Panc1 (cell line): ENCODE results near the gene PRKCZ. TPM values are rescaled to one million over a fixed set of nuclear protein-coding genes. Genes with fewer than 3 reads are reported as not detected.
A peak's percentile ranks its signal among the peaks of the same experiment; 100 is the strongest.
"Not testable (repeated sequence)": the region's sequence is repeated elsewhere in the genome, so short reads cannot be mapped to it uniquely, and the experiment has no call there.

Experiments
- ATAC-seq: fragments of 200-7000 bp; cut with Tn5 transposase; 2 replicates; pipeline ENCODE4 v1.9.1; 2020; ENCODE audit warnings: mild to moderate bottlenecking, moderate library complexity
- BruUV-seq: library from RNA; stranded (reverse); fragments of 400-500 nt; replicated peaks from 2 replicates; lab custom pipeline; 2021; lab: Mats Ljungman, UMichigan
- CTCF ChIA-PET: fragments of 300-600 bp; sonication (Branson Sonifier 250); formaldehyde crosslinking; loops from one replicate; lab custom pipeline; 2022; ENCODE audit warnings: antibody characterized with exemption; lab: Charles Lee
- POLR2A ChIA-PET: fragments of 300-600 bp; sonication (Branson Sonifier 250); formaldehyde crosslinking; loops from one replicate; lab custom pipeline; 2022; ENCODE audit warnings: antibody characterized with exemption; lab: Charles Lee
- DNase-seq: peaks from one replicate; pipeline ENCODE4 v3.0.0-alpha.2; 2010; ENCODE audit warnings: low read depth, low spot score
- H3K27ac ChIP-seq: 2 replicates; pipeline ENCODE4 v1.5.1; 2011; ENCODE audit warnings: mild to moderate bottlenecking, low read length, inconsistent platforms
- H3K27me3 ChIP-seq: fragments of 200-500 bp; sonication (Bioruptor generic); 2 replicates; pipeline ENCODE4 v1.6.0; 2014; ENCODE audit warnings: low read length, inconsistent platforms; ENCODE audit not compliant: control insufficient read depth, insufficient read depth
- H3K36me3 ChIP-seq: fragments of 200-500 bp; sonication (Bioruptor generic); 2 replicates; pipeline ENCODE4 v1.5.1; 2014; ENCODE audit warnings: inconsistent platforms, mild to moderate bottlenecking, low read length, moderate library complexity; ENCODE audit not compliant: control insufficient read depth, insufficient read depth
- H3K4me1 ChIP-seq: 2 replicates; pipeline ENCODE4 v1.5.1; 2011; ENCODE audit warnings: inconsistent platforms, mild to moderate bottlenecking, low read length, moderate library complexity; ENCODE audit not compliant: control insufficient read depth, insufficient read depth
- H3K4me3 ChIP-seq, 2 experiments: 2 replicates each; pipeline ENCODE4 v1.5.1; 2011 to 2012; ENCODE audit warnings: low read depth in 2 of 2, low read length in 2 of 2, mild to moderate bottlenecking in 2 of 2, inconsistent platforms in 1 of 2, moderate library complexity in 1 of 2
- H3K9me3 ChIP-seq: fragments of 200-500 bp; sonication (Bioruptor generic); 2 replicates; pipeline ENCODE4 v1.5.1; 2014; ENCODE audit warnings: low read depth, mild to moderate bottlenecking, inconsistent platforms, low read length, moderate library complexity; ENCODE audit not compliant: control insufficient read depth, insufficient read depth
- CTCF ChIP-seq: fragments of 450-650 bp; IDR thresholded peaks from 2 replicates; pipeline ENCODE4 v1.5.1; 2017; ENCODE audit warnings: mild to moderate bottlenecking
- POLR2AphosphoS5 ChIP-seq: IDR thresholded peaks from 2 replicates; pipeline ENCODE4 v1.6.1; 2012; ENCODE audit warnings: mild to moderate bottlenecking, low read depth, low read length, moderate library complexity
- REST ChIP-seq, 2 experiments: IDR thresholded peaks; 2 replicates each; pipeline ENCODE4 v1.6.1; 2011 to 2012; ENCODE audit warnings: low read depth in 2 of 2, control low read depth in 1 of 2, low read length in 1 of 2, mild to moderate bottlenecking in 1 of 2, moderate library complexity in 1 of 2; ENCODE audit not compliant: insufficient read depth in 1 of 2
- SIN3A ChIP-seq: IDR thresholded peaks from 2 replicates; pipeline ENCODE4 v1.6.1; 2012; ENCODE audit warnings: low read depth, mild to moderate bottlenecking, low read length, moderate library complexity, borderline replicate concordance; ENCODE audit not compliant: insufficient read depth
- TCF7L2 ChIP-seq: IDR thresholded peaks from 2 replicates; pipeline ENCODE4 v1.6.1; 2011; ENCODE audit warnings: mild to moderate bottlenecking, low read depth, low read length, inconsistent platforms
- in situ Hi-C: cut with HindIII; loops from 2 replicates; pipeline ENCODE4 v1.10.0; 2016; ENCODE audit warnings: low sequenced_read_pairs, low pct_unique_long_range_greater_than_20kb
- intact Hi-C: fragments of 100-400 bp; cut with micrococcal nuclease; formaldehyde crosslinking; loops from one replicate; pipeline ENCODE4 v1.10.0; 2022; ENCODE audit not compliant: unreplicated experiment
- total RNA-seq: library from RNA; stranded (reverse); gene quantifications from one replicate; pipeline ENCODE4 v1.2.1, GENCODE V29; 2021; ENCODE audit not compliant: unreplicated experiment

Gene PRKCZ
- total RNA-seq, 1 experiment from 2014 or later = 26.7 TPM

GRCh38 chr1:2093055-2093454, 42.8 kb downstream of the PRKCZ start:
- H3K36me3 ChIP-seq = no peaks in the 10 kb centered on the region
- peaks cover 5% of the 10 kb centered on the region; the same call in 1 of the 2 replicates for H3K9me3 ChIP-seq
- ChIA-PET POLR2A (no interaction called here), CTCF (no interaction called here)
- H3K27ac ChIP-seq = no peak overlapping the region
- ATAC-seq (peak; percentile 25; the same call in 1 of the 2 replicates), DNase-seq (no peak)
- H3K4me3 ChIP-seq = no peak overlapping the region
- in situ Hi-C loops = no loop called here
- no TSS peak for BruUV-seq
- H3K27me3 ChIP-seq = no peaks in the 10 kb centered on the region
- intact Hi-C loops = no loop called here
- H3K4me1 ChIP-seq = no peaks in the 10 kb centered on the region
- no peak for TF ChIP-seq TCF7L2
- no peak for TF ChIP-seq SIN3A
- no peak for TF ChIP-seq POLR2AphosphoS5
- TF ChIP-seq CTCF = no peak

- Histone ChIP-seq H3K4me1 (no peaks in the 10 kb centered on the region), H3K9me3 (peaks cover 5% of the 10 kb centered on the region; the same call in 1 of the 2 replicates), H3K4me3 (no peak overlapping the region), H3K27me3 (no peaks in the 10 kb centered on the region), H3K36me3 (no peaks in the 10 kb centered on the region), H3K27ac (no peak overlapping the region)
- CTCF ChIA-PET = no interaction called here
- ATAC-seq (no peak), DNase-seq (no peak)
- POLR2A ChIA-PET = no interaction called here
- intact Hi-C loops = no loop called here
- in situ Hi-C loops = no loop called here
- TF ChIP-seq SIN3A = no peak
- no peak for TF ChIP-seq TCF7L2
- no peak for TF ChIP-seq REST (IDR thresholded peaks at IDR 0.05; ENCODE audit: insufficient read depth in 1 of 2, low read depth in 2 of 2, low read length in 1 of 2)
- TF ChIP-seq POLR2AphosphoS5 = no peak
- no peak for TF ChIP-seq CTCF
- BruUV-seq = no TSS peak
Observed at GRCh38 chr1:2093636-2094035, 43.4 kb downstream of the PRKCZ start.

- DNase-seq, H3K27ac ChIP-seq, in situ Hi-C loops, H3K36me3 ChIP-seq, intact Hi-C loops, H3K4me1 ChIP-seq, POLR2A ChIA-PET, H3K4me3 ChIP-seq, ATAC-seq, BruUV-seq, CTCF ChIA-PET, H3K27me3 ChIP-seq, H3K9me3 ChIP-seq: not testable (repeated sequence)
Observed at GRCh38 chr1:2094269-2095158, 44.3 kb downstream of the PRKCZ start.
